ENCODE measurements around the gene GPHA2.
A peak's percentile ranks its signal among the peaks of the same experiment; 100 is the strongest.

Gene GPHA2

DNA sequence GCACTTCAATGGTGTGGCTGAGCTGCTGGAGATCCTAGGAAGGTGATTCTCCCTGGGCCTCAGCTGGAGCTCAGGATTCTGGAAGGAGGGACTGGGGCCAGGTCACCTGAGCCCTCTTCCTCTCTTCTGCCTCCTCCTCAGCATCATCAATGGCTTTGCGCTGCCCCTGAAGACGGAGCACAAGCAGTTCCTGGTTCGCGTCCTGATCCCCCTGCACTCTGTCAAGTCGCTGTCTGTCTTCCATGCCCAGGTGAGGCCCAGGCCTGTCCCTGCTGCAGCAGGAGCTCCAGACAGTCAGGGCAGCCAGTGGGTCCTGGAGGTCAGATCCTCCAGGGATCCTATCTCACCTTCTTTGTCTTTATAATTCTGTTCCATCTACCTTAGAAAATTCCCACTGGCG, 5.4 kb downstream of the GPHA2 start:
- H3K4me3 ChIP-seq (replicated peaks in 1 of 2; ENCODE audit: low read depth in 2 of 2, low read length in 2 of 2) = no peak overlapping the region
- no peak for TF ChIP-seq CTCF (IDR thresholded peaks at IDR 0.05; ENCODE audit: low read depth, low read length)
- no peak for DNase-seq (ENCODE audit: low read depth in 2 of 2)

DNA sequence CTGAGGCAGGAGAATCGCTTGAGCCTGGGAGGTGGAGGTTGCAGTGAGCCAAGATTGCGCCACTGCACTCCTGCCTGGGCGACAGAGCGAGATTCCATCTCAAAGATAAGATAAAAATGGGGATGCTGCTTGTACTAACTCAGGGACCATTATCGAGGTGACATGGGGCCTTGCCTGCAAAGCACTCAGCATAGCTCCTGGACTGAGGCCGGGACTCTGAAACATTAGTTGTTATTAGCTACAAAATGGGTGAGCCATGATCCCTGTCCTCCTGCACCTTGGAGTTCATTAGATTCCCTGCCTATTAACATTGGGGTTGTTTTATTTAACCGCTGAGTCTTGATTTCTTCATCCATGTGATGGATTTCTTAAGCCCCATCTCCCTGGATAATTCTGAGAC, 6.1 kb downstream of the GPHA2 start:
- H3K4me3 ChIP-seq (replicated peaks in 1 of 2; ENCODE audit: low read depth in 2 of 2, low read length in 2 of 2) = no peak overlapping the region
- no peak for DNase-seq (ENCODE audit: low read depth in 2 of 2)
- no peak for TF ChIP-seq CTCF (IDR thresholded peaks at IDR 0.05; ENCODE audit: low read depth, low read length)

GRCh38 chr11:64928957-64929356, 6.7 kb downstream of the GPHA2 start:
- no peak for TF ChIP-seq CTCF (IDR thresholded peaks at IDR 0.05; ENCODE audit: low read depth, low read length)
- DNase-seq (ENCODE audit: low read depth in 2 of 2) = no peak
- no peak overlapping the region for H3K4me3 ChIP-seq (replicated peaks in 1 of 2; ENCODE audit: low read depth in 2 of 2, low read length in 2 of 2)

- TF ChIP-seq CTCF (IDR thresholded peaks at IDR 0.05; ENCODE audit: low read depth, low read length) = no peak
- H3K4me3 ChIP-seq (replicated peaks in 1 of 2; ENCODE audit: low read depth in 2 of 2, low read length in 2 of 2) = no peak overlapping the region
- no peak for DNase-seq (ENCODE audit: low read depth in 2 of 2)
Observed at GRCh38 chr11:64926689-64927088, 9.0 kb downstream of the GPHA2 start.

GRCh38 chr11:64925536-64926436, 9.9 kb downstream of the GPHA2 start:
- TF ChIP-seq CTCF (IDR thresholded peaks at IDR 0.05; ENCODE audit: low read depth, low read length) = no peak
- peak overlapping the region; percentile 89 to 93 for H3K4me3 ChIP-seq (replicated peaks in 1 of 2; ENCODE audit: low read depth in 2 of 2, low read length in 2 of 2)
- DNase-seq (ENCODE audit: low read depth in 2 of 2) = no peak

DNA sequence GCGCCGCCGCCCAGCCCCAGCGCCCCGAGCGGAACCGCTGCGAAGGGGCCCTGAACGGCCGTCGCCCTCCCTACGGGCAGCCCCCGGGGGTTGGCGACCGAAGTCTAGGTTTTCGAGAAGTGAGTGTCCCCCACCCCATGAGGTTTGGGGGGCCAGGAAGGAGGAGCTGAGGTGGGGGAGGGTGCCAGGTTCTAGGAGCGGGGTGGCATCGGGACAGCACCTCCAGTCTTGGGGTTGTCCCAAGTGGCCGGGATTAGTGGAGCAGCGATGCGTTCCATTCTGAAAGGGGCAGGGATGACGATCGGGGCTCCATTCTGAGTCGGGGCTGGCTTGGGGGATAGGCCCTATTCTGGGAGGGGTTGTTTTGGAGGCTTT, 10.8 kb downstream of the GPHA2 start:
- DNase-seq (ENCODE audit: low read depth in 2 of 2) = peak; percentile 13
- H3K4me3 ChIP-seq (replicated peaks in 1 of 2; ENCODE audit: low read depth in 2 of 2, low read length in 2 of 2) = peak overlapping the region; percentile 89 to 93
- no peak for TF ChIP-seq CTCF (IDR thresholded peaks at IDR 0.05; ENCODE audit: low read depth, low read length)

All from cardiac fibroblast (primary cell).